OCI-LY1 (cell line): ENCODE measurements around the gene TJP3.

ENCODE experiments used
- H2AFZ ChIP-seq: fragments of 200-600 bp; sonication (generic), shearing (Covaris generic); 2 replicates; pipeline ENCODE4 v1.6.0; 2014; ENCODE audit warnings: antibody characterized with exemption, mild to moderate bottlenecking, low read length
- H3F3A ChIP-seq: fragments of 200-600 bp; sonication (generic), shearing (Covaris generic); 2 replicates; pipeline ENCODE4 v1.6.0; 2014; ENCODE audit warnings: mild to moderate bottlenecking, antibody characterized with exemption, low read length, moderate library complexity; ENCODE audit not compliant: insufficient read depth
- H3K27ac ChIP-seq: fragments of 200-600 bp; sonication (generic); 2 replicates; pipeline ENCODE4 v1.5.1; 2014; ENCODE audit warnings: low read length, mixed run types, mild to moderate bottlenecking, low read depth; ENCODE audit not compliant: poor library complexity, severe bottlenecking
- H3K27me3 ChIP-seq: fragments of 200-600 bp; sonication (generic); 2 replicates; pipeline ENCODE4 v1.6.0; 2014; ENCODE audit warnings: antibody characterized with exemption, mild to moderate bottlenecking, low read length, moderate library complexity; ENCODE audit not compliant: insufficient read depth
- H3K36me3 ChIP-seq: fragments of 200-600 bp; sonication (generic); 2 replicates; pipeline ENCODE4 v1.6.1; 2014; ENCODE audit warnings: mild to moderate bottlenecking, antibody characterized with exemption, low read length, moderate library complexity, mixed read lengths; ENCODE audit not compliant: insufficient read depth
- H3K4me1 ChIP-seq: fragments of 200-600 bp; sonication (generic); 2 replicates; pipeline ENCODE4 v1.5.1; 2014; ENCODE audit warnings: mild to moderate bottlenecking, low read length, moderate library complexity; ENCODE audit not compliant: insufficient read depth, severe bottlenecking
- H3K4me2 ChIP-seq: fragments of 200-600 bp; sonication (generic), shearing (Covaris generic); 2 replicates; pipeline ENCODE4 v1.6.1; 2014; ENCODE audit warnings: low read length
- H3K4me3 ChIP-seq: fragments of 200-600 bp; sonication (generic); 2 replicates; pipeline ENCODE4 v1.5.1; 2014; ENCODE audit warnings: low read length, low read depth, mild to moderate bottlenecking, mixed read lengths; ENCODE audit not compliant: poor library complexity, severe bottlenecking
- H3K79me2 ChIP-seq: fragments of 200-600 bp; shearing (Covaris generic); 2 replicates; pipeline ENCODE4 v1.6.1; 2016; ENCODE audit warnings: mixed run types, low read length, mixed read lengths; ENCODE audit not compliant: insufficient read depth
- H3K9ac ChIP-seq: fragments of 200-600 bp; sonication (generic), shearing (Covaris generic); 2 replicates; pipeline ENCODE4 v1.6.1; 2014; ENCODE audit warnings: mild to moderate bottlenecking, low read length, mixed read lengths
- H3K9me2 ChIP-seq: fragments of 200-600 bp; sonication (generic), shearing (Covaris generic); 2 replicates; pipeline ENCODE4 v1.6.1; 2014; ENCODE audit warnings: low read depth, mild to moderate bottlenecking, low read length, mixed read lengths
- H3K9me3 ChIP-seq: fragments of 200-600 bp; shearing (Covaris generic); 2 replicates; pipeline ENCODE4 v1.6.1; 2014; ENCODE audit warnings: low read length, mixed read lengths
- H4K20me1 ChIP-seq: fragments of 200-600 bp; sonication (generic), shearing (Covaris generic); 2 replicates; pipeline ENCODE4 v1.6.0; 2016; ENCODE audit warnings: mild to moderate bottlenecking, low read length; ENCODE audit not compliant: insufficient read depth
- CTCF ChIP-seq: fragments of 200-600 bp; sonication (generic), shearing (Covaris generic); IDR thresholded peaks from 2 replicates; pipeline ENCODE4 v1.5.1; 2017; ENCODE audit warnings: mild to moderate bottlenecking, antibody characterized with exemption, low read length, moderate library complexity, mixed read lengths
- EZH2 ChIP-seq: fragments of 200-600 bp; sonication (generic), shearing (Covaris generic); IDR thresholded peaks from 2 replicates; pipeline ENCODE4 v1.8.0; 2017; ENCODE audit warnings: borderline replicate concordance, mixed run types, mild to moderate bottlenecking, antibody characterized with exemption, low read length, moderate library complexity, mixed read lengths

The TJP3 gene

GRCh38 chr19:3671680-3672574 is 36.3 kb upstream of the TJP3 start:
- no peaks in the 10 kb centered on the region for H3K9me2 ChIP-seq
- no peak overlapping the region for H2AFZ ChIP-seq
- H3K9ac ChIP-seq: no peak overlapping the region
- H3K27me3 ChIP-seq: no peaks in the 10 kb centered on the region; the same call in none of the 2 replicates
- H3F3A ChIP-seq: no peaks in the 10 kb centered on the region
- no peak overlapping the region for H3K27ac ChIP-seq
- no peaks in the 10 kb centered on the region; the same call in 1 of the 2 replicates for H3K36me3 ChIP-seq
- TF ChIP-seq EZH2 (no peak), CTCF (no peak)
- H3K4me3 ChIP-seq: no peak overlapping the region
- no peaks in the 10 kb centered on the region for H4K20me1 ChIP-seq
- no peak overlapping the region for H3K4me2 ChIP-seq
- H3K4me1 ChIP-seq: no peaks in the 10 kb centered on the region
- no peaks in the 10 kb centered on the region for H3K79me2 ChIP-seq
- 0 out of 2 replicates have a peak, but pooled peaks cover 2% of the 10 kb centered on the region for H3K9me3 ChIP-seq

DNA sequence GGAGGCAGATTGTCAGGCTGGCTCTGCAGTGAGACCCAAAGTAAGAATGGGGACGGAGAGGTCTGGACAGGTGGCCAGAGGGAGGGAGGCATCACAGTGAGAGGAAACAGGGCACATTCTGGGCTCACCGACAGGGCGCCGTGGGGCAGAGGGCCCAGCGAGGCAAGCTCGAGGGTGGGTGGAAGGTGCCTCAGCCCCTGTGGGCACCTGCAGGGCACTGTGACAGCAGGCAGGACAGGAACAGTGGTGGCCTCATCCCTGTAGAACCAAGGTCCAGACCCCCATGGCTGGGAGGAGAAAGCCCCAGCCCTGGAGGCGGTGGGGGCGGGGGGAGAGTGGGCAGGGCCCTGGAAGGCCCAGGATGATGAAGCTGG is 35.6 kb upstream of the TJP3 start:
- Histone ChIP-seq H3K9ac (no peak overlapping the region), H2AFZ (no peak overlapping the region), H3K79me2 (no peaks in the 10 kb centered on the region), H3F3A (no peaks in the 10 kb centered on the region), H3K9me2 (no peaks in the 10 kb centered on the region), H3K4me3 (no peak overlapping the region), H3K4me1 (no peaks in the 10 kb centered on the region), H3K27me3 (no peaks in the 10 kb centered on the region; the same call in none of the 2 replicates), H3K4me2 (no peak overlapping the region), H3K27ac (no peak overlapping the region), H3K9me3 (0 out of 2 replicates have a peak, but pooled peaks cover 2% of the 10 kb centered on the region), H3K36me3 (no peaks in the 10 kb centered on the region; the same call in 1 of the 2 replicates), H4K20me1 (no peaks in the 10 kb centered on the region)
- no peak for TF ChIP-seq CTCF

DNA sequence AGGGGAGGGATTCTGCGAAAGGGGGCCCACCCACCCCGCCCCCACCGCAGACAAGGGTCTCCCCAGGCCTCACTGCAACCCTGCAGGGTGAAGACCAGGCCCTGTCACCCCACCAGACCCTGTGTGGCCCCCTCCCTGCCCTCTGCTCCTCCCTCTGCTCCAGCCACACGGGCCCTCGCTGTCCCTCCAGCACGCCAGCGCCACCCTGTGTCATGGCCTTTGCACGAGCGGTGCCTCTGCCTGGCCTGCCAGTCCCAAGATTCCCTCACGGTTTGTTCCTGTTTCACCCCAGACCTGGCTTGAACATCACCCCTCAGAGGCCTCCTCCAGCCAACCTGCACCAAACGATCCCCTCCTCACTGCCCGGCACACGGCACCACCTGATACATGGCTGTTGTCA is 35.2 kb upstream of the TJP3 start:
- Histone ChIP-seq H3K36me3 (no peaks in the 10 kb centered on the region; the same call in 1 of the 2 replicates), H3K4me1 (no peaks in the 10 kb centered on the region), H3K9me2 (no peaks in the 10 kb centered on the region), H3K4me3 (no peak overlapping the region), H3K27me3 (no peaks in the 10 kb centered on the region; the same call in none of the 2 replicates), H2AFZ (no peak overlapping the region), H3K9ac (no peak overlapping the region), H3K4me2 (no peak overlapping the region), H4K20me1 (no peaks in the 10 kb centered on the region), H3K9me3 (0 out of 2 replicates have a peak, but pooled peaks cover 2% of the 10 kb centered on the region), H3K27ac (no peak overlapping the region), H3F3A (no peaks in the 10 kb centered on the region), H3K79me2 (no peaks in the 10 kb centered on the region)
- no peak for TF ChIP-seq CTCF
- TF ChIP-seq EZH2: no peak
